ENCODE results near the gene IMMP2L. TPM values are rescaled to one million over a fixed set of nuclear protein-coding genes. Genes with fewer than 3 reads are reported as not detected.
"Not testable (repeated sequence)": the region's sequence is repeated elsewhere in the genome, so short reads cannot be mapped to it uniquely, and the experiment has no call there.

The IMMP2L gene
- total RNA-seq, 4 donors from 2014 or later, result 13.5 to 23.7 (median 18.3) TPM

DNA sequence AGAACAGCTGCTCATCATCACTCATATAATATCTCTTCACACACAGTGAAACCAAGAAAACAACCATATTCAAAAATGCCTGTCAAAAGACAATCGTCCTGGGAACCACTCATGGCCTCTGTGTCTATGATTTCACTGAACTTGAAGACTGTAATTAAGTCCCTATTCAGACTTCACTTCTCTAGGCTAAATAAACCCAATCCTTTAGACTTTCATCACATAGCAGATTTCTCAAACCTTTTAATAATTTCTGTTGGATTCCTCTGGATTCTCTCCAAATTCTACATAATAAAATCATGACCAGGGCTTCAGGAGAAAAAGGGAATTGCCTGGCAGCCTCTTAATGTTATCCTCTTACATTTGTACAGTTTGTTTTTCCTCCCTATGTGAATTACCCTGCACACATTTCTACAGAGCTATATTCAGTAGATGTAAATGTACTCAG lies 270.2 kb downstream of the IMMP2L start:
- TF ChIP-seq EP300 (IDR thresholded peaks at IDR 0.05) (no peak), POLR2A (IDR thresholded peaks at IDR 0.05) (no peak)
- TF ChIP-seq, protein P1, sequence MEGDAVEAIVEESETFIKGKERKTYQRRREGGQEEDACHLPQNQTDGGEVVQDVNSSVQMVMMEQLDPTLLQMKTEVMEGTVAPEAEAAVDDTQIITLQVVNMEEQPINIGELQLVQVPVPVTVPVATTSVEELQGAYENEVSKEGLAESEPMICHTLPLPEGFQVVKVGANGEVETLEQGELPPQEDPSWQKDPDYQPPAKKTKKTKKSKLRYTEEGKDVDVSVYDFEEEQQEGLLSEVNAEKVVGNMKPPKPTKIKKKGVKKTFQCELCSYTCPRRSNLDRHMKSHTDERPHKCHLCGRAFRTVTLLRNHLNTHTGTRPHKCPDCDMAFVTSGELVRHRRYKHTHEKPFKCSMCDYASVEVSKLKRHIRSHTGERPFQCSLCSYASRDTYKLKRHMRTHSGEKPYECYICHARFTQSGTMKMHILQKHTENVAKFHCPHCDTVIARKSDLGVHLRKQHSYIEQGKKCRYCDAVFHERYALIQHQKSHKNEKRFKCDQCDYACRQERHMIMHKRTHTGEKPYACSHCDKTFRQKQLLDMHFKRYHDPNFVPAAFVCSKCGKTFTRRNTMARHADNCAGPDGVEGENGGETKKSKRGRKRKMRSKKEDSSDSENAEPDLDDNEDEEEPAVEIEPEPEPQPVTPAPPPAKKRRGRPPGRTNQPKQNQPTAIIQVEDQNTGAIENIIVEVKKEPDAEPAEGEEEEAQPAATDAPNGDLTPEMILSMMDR (IDR thresholded peaks at IDR 0.05), result no peak
- no peak overlapping the region for H3K4me3 ChIP-seq
- no peaks in the 10 kb centered on the region for H3K27me3 ChIP-seq
- no peak for DNase-seq (ENCODE audit: low spot score in 2 of 2)
- peaks cover 0 to 27% (median 4%) of the 10 kb centered on the region in 4 donors for H3K4me1 ChIP-seq
- WGBS, 2 donors, result 19 to 23% methylated on average over 1 of the region's 1 CpG
- H3K9me3 ChIP-seq, result peaks cover 0 to 8% (median 0%) of the 10 kb centered on the region in 4 donors
- peak overlapping the region in 1 of 4 donors; percentile 13 for H3K27ac ChIP-seq
- no peaks in the 10 kb centered on the region for H3K36me3 ChIP-seq

GRCh38 chr7:111290982-111291381 lies 271.3 kb downstream of the IMMP2L start:
- Histone ChIP-seq H3K4me1 (peaks cover 0 to 23% (median 4%) of the 10 kb centered on the region in 4 donors), H3K36me3 (no peaks in the 10 kb centered on the region), H3K27me3 (no peaks in the 10 kb centered on the region), H3K9me3 (peaks cover 0 to 8% (median 0%) of the 10 kb centered on the region in 4 donors), H3K27ac (no peak overlapping the region), H3K4me3 (no peak overlapping the region)
- TF ChIP-seq POLR2A (IDR thresholded peaks at IDR 0.05) (no peak), EP300 (IDR thresholded peaks at IDR 0.05) (no peak)
- TF ChIP-seq, protein P1 (IDR thresholded peaks at IDR 0.05), result no peak
- 81 to 84% methylated on average over 1 of the region's 1 CpG for WGBS, 2 donors
- no peak for DNase-seq (ENCODE audit: low spot score in 2 of 2)

- TF ChIP-seq EP300 (IDR thresholded peaks at IDR 0.05) (no peak), POLR2A (IDR thresholded peaks at IDR 0.05) (no peak)
- TF ChIP-seq, protein P1 (IDR thresholded peaks at IDR 0.05), result no peak
- WGBS, 2 donors, result 65 to 72% methylated on average over 1 of the region's 1 CpG
- no peak for DNase-seq (ENCODE audit: low spot score in 2 of 2)
These were observed 271.9 kb downstream of the IMMP2L start for GRCh38 chr7:111290419-111290818.

DNA sequence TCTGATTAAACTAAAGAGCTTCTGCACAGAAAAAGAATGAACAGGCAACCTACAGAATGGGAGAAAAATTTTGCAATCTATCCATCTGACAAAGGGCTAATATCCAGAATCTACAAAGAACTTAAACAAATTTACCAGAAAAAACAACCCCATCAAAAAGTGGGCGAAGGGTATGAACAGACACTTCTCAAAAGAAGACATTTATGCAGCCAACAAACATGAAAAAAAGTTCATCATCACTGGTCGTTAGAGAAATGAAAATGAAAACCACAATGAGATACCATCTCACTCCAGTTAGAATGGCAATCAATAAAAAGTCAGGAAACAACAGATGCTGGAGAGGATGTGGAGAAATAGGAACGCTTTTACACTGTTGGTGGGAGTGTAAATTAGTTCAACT lies 273.9 kb downstream of the IMMP2L start:
- H3K4me1 ChIP-seq, result peaks cover 0 to 31% (median 4%) of the 10 kb centered on the region in 4 donors
- not testable (repeated sequence) for H3K4me3 ChIP-seq; H3K9me3 ChIP-seq; H3K36me3 ChIP-seq; H3K27ac ChIP-seq; H3K27me3 ChIP-seq; DNase-seq (ENCODE audit: low spot score in 2 of 2)
- WGBS, 2 donors, result 93 to 98% methylated on average over 3 of the region's 3 CpGs

More at GRCh38 chr7:111290419-111290818, 271.9 kb downstream of the IMMP2L start:
- no peak overlapping the region for H3K27ac ChIP-seq
- H3K4me1 ChIP-seq, result peaks cover 0 to 23% (median 4%) of the 10 kb centered on the region in 4 donors
- no peak overlapping the region for H3K4me3 ChIP-seq
- peaks cover 0 to 8% (median 0%) of the 10 kb centered on the region in 4 donors for H3K9me3 ChIP-seq
- H3K27me3 ChIP-seq, result no peaks in the 10 kb centered on the region
- no peaks in the 10 kb centered on the region for H3K36me3 ChIP-seq

- Histone ChIP-seq H3K9me3 (no peaks in the 10 kb centered on the region), H3K27me3 (no peaks in the 10 kb centered on the region), H3K36me3 (no peaks in the 10 kb centered on the region), H3K27ac (no peak overlapping the region), H3K4me3 (no peak overlapping the region), H3K4me1 (peaks cover 0 to 9% (median 0%) of the 10 kb centered on the region in 4 donors)
- TF ChIP-seq EP300 (IDR thresholded peaks at IDR 0.05) (no peak), POLR2A (IDR thresholded peaks at IDR 0.05) (no peak)
- TF ChIP-seq, protein P1 (IDR thresholded peaks at IDR 0.05), result no peak
- no peak for DNase-seq (ENCODE audit: low spot score in 2 of 2)
- 96 to 100% methylated on average over 2 of the region's 2 CpGs for WGBS, 2 donors
These were observed 279.7 kb downstream of the IMMP2L start for GRCh38 chr7:111282626-111283025.

GRCh38 chr7:111274857-111275256 lies 287.4 kb downstream of the IMMP2L start:
- TF ChIP-seq EP300 (IDR thresholded peaks at IDR 0.05), result no peak
- no peak for TF ChIP-seq POLR2A (IDR thresholded peaks at IDR 0.05)
- TF ChIP-seq, protein P1 (IDR thresholded peaks at IDR 0.05), result no peak
- Histone ChIP-seq H3K36me3 (no peaks in the 10 kb centered on the region), H3K27me3 (no peaks in the 10 kb centered on the region), H3K9me3 (no peaks in the 10 kb centered on the region), H3K4me1 (peaks cover 0 to 34% (median 0%) of the 10 kb centered on the region in 4 donors), H3K4me3 (no peak overlapping the region), H3K27ac (no peak overlapping the region)
- 45 to 50% methylated on average over 5 of the region's 5 CpGs for WGBS, 2 donors
- no peak for DNase-seq (ENCODE audit: low spot score in 2 of 2)
